MG63 (cell line): ENCODE data around the gene TULP4. TPM values are rescaled to one million over a fixed set of nuclear protein-coding genes. Genes with fewer than 3 reads are reported as not detected.

ENCODE experiments used
- DNase-seq: peaks from one replicate; pipeline ENCODE4 v3.0.0-alpha.2; 2020
- H3K27me3 ChIP-seq: fragments of 250-450 bp; sonication (Bioruptor Pico); 2 replicates; pipeline ENCODE4 v1.5.1; 2020; ENCODE audit warnings: mild to moderate bottlenecking, moderate library complexity
- H3K36me3 ChIP-seq: fragments of 250-450 bp; sonication (Bioruptor Pico); 2 replicates; pipeline ENCODE4 v1.5.1; 2020; ENCODE audit warnings: mild to moderate bottlenecking, moderate library complexity
- H3K4me3 ChIP-seq: fragments of 250-450 bp; sonication (Bioruptor Pico); 2 replicates; pipeline ENCODE4 v1.5.1; 2020; ENCODE audit warnings: mild to moderate bottlenecking, moderate library complexity
- H3K9me3 ChIP-seq: fragments of 250-450 bp; sonication (Bioruptor Pico); 2 replicates; pipeline ENCODE4 v1.5.1; 2020; ENCODE audit warnings: mild to moderate bottlenecking, moderate library complexity
- total RNA-seq: library from RNA; depleted of rRNA; stranded (reverse); fragments of >200 nt; shearing (Covaris generic); gene quantifications from 2 replicates; pipeline ENCODE4 v1.2.3, GENCODE V29; 2014; ENCODE audit warnings: low replicate concordance

Gene TULP4
- total RNA-seq, 1 experiment from 2014 or later = 19.1 TPM

DNA sequence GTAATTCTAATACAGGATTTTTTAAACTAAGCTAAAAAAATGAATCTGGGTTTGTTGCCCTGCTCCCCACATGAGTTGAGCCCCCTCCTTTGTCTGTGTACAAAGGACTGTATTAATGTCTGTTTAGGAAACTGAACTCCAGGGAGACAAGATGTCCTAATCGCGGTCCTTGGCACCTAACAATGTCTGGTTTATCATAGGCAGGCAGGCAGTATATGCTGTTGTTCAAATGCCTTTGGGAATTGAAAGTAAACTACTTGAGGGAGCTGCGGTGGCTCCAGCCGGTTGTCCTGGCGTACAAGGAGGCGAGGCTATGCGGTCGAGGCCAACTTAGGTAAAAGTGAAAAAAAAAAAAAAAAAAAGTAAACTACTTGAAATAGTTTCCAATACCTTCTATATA lies 98.5 kb downstream of the TULP4 start:
- peaks cover 3% of the 10 kb centered on the region; the same call in 1 of the 2 replicates for H3K36me3 ChIP-seq
- no peak for DNase-seq
- H3K4me3 ChIP-seq = no peak overlapping the region
- no peaks in the 10 kb centered on the region for H3K27me3 ChIP-seq
- H3K9me3 ChIP-seq = no peaks in the 10 kb centered on the region

GRCh38 chr6:158411998-158412397 lies 99.7 kb downstream of the TULP4 start:
- no peak overlapping the region for H3K4me3 ChIP-seq
- peaks cover 3% of the 10 kb centered on the region; the same call in 1 of the 2 replicates for H3K36me3 ChIP-seq
- no peak for DNase-seq
- no peaks in the 10 kb centered on the region for H3K27me3 ChIP-seq
- no peaks in the 10 kb centered on the region for H3K9me3 ChIP-seq

DNA sequence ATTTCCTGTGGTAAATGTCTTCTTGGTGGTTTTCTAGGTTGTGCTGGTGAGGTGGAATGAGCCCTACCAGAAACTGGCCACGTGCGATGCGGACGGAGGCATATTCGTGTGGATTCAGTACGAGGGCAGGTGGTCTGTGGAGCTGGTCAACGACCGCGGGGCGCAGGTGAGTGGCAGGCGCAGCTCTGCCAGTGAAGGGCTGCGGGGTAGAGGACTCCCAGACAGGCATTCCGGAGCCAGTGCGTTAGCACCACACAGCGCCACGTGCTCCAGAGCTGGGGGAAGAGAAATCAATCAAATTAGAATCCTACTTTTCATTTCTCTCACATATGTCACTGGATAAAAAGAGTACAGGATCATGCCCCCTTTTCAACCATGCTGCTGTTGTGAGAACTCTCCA lies 100.8 kb downstream of the TULP4 start:
- no peak for DNase-seq
- peaks cover 3% of the 10 kb centered on the region; the same call in 1 of the 2 replicates for H3K36me3 ChIP-seq
- no peak overlapping the region for H3K4me3 ChIP-seq
- no peaks in the 10 kb centered on the region for H3K9me3 ChIP-seq
- H3K27me3 ChIP-seq = no peaks in the 10 kb centered on the region

DNA sequence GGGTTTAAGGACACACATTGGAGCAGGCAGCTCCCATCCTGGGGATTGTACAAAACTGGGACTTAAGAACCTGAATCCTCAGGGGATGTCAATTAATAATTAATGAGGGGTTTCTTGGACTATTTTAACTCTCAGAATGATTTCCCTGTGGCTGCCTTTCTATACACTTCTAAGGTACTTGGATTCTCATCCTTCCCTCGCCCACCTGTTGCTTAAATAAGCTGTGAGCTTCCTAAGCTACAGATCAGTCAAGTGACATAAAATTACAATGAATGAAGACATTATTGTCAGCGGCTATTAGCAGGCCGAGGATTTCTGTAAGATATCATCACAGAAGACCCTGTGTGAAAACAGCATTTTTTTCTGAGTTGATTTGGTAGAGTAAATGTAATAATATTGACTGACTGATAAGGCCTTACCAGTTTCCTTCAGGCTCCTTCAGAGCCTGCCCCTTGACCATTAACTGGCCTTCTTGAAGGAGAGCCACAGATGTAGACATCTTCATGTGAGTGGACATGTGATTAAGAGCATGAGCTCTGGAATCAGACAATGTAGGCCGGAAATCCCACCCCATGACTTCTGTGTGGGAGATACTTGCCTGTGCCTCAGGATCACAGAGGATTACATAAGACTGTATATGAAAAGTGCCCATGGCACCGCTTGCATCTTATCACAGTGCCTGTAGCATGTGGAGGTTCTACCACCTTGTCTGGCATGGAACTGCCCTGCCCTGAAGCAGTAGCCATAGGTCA lies 101.7 kb downstream of the TULP4 start:
- Histone ChIP-seq H3K27me3 (no peaks in the 10 kb centered on the region), H3K4me3 (no peak overlapping the region), H3K9me3 (no peaks in the 10 kb centered on the region), H3K36me3 (peaks cover 3% of the 10 kb centered on the region; the same call in 1 of the 2 replicates)
- no peak for DNase-seq

DNA sequence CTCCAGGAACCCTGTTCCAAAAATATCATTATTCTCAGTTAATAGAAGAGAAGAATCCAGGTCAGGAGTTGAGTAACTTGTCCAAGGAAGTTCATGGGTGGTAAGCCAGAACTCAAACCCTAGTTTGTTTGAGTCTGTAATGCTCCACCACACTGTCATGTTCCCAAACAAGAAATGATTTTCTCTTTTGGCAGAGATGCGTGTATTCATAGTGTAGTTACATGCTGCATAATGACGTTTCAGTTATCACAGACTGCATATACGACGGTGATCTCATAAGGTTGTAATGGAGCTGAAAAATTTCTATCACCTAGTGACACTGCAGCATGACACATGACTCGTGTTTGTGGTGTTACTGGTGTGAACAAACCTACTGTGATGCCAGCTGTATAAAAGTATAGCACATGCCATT lies 102.6 kb downstream of the TULP4 start:
- DNase-seq = no peak
- Histone ChIP-seq H3K27me3 (no peaks in the 10 kb centered on the region), H3K4me3 (no peak overlapping the region)

GRCh38 chr6:158415666-158416065 lies 103.4 kb downstream of the TULP4 start:
- no peaks in the 10 kb centered on the region for H3K27me3 ChIP-seq
- peaks cover 3% of the 10 kb centered on the region; the same call in 1 of the 2 replicates for H3K36me3 ChIP-seq
- H3K4me3 ChIP-seq = no peak overlapping the region
- H3K9me3 ChIP-seq = peaks cover 3% of the 10 kb centered on the region; the same call in 1 of the 2 replicates
- no peak for DNase-seq

More for the DNA sequence above, 102.6 kb downstream of the TULP4 start:
- H3K36me3 ChIP-seq = peaks cover 3% of the 10 kb centered on the region; the same call in 1 of the 2 replicates
- peaks cover 3% of the 10 kb centered on the region; the same call in 1 of the 2 replicates for H3K9me3 ChIP-seq

GRCh38 chr6:158416883-158417759 lies 104.9 kb downstream of the TULP4 start:
- Histone ChIP-seq H3K27me3 (no peaks in the 10 kb centered on the region), H3K4me3 (no peak overlapping the region)
- DNase-seq = no peak

GRCh38 chr6:158417760-158418098 lies 105.5 kb downstream of the TULP4 start:
- H3K27me3 ChIP-seq = no peaks in the 10 kb centered on the region
- H3K4me3 ChIP-seq = no peak overlapping the region
- H3K9me3 ChIP-seq = peaks cover 3% of the 10 kb centered on the region; the same call in 1 of the 2 replicates
- DNase-seq = peak; percentile 60
- H3K36me3 ChIP-seq = peaks cover 3% of the 10 kb centered on the region; the same call in 1 of the 2 replicates

More at GRCh38 chr6:158416883-158417759, 104.9 kb downstream of the TULP4 start:
- Histone ChIP-seq H3K36me3 (peaks cover 3% of the 10 kb centered on the region; the same call in 1 of the 2 replicates), H3K9me3 (peaks cover 3% of the 10 kb centered on the region; the same call in 1 of the 2 replicates)

GRCh38 chr6:158418501-158418900 lies 106.2 kb downstream of the TULP4 start:
- H3K4me3 ChIP-seq = no peak overlapping the region
- no peaks in the 10 kb centered on the region for H3K27me3 ChIP-seq
- H3K36me3 ChIP-seq = peaks cover under 1% of the 10 kb centered on the region; the same call in 1 of the 2 replicates
- H3K9me3 ChIP-seq = peaks cover 3% of the 10 kb centered on the region; the same call in 1 of the 2 replicates
- DNase-seq = peak; percentile 24

- H3K36me3 ChIP-seq = no peaks in the 10 kb centered on the region
- DNase-seq = no peak
- no peak overlapping the region for H3K4me3 ChIP-seq
- H3K27me3 ChIP-seq = no peaks in the 10 kb centered on the region
- H3K9me3 ChIP-seq = peaks cover 3% of the 10 kb centered on the region; the same call in 1 of the 2 replicates
Measured at GRCh38 chr6:158419339-158419909, 107.2 kb downstream of the TULP4 start.

GRCh38 chr6:158421381-158421780 lies 109.1 kb downstream of the TULP4 start:
- H3K9me3 ChIP-seq = peaks cover 3% of the 10 kb centered on the region; the same call in 1 of the 2 replicates
- no peak for DNase-seq
- H3K4me3 ChIP-seq = no peak overlapping the region
- H3K27me3 ChIP-seq = no peaks in the 10 kb centered on the region
- H3K36me3 ChIP-seq = 0 out of 2 replicates have a peak, but pooled peaks cover 2% of the 10 kb centered on the region

- peaks cover 3% of the 10 kb centered on the region; the same call in 1 of the 2 replicates for H3K9me3 ChIP-seq
- H3K36me3 ChIP-seq = 0 out of 2 replicates have a peak, but pooled peaks cover 2% of the 10 kb centered on the region
- H3K4me3 ChIP-seq = no peak overlapping the region
- no peak for DNase-seq
- no peaks in the 10 kb centered on the region for H3K27me3 ChIP-seq
Measured at GRCh38 chr6:158422629-158423238, 110.5 kb downstream of the TULP4 start.

- H3K4me3 ChIP-seq = no peak overlapping the region
- no peak for DNase-seq
- no peaks in the 10 kb centered on the region; the same call in 1 of the 2 replicates for H3K36me3 ChIP-seq
- H3K27me3 ChIP-seq = no peaks in the 10 kb centered on the region
- no peaks in the 10 kb centered on the region for H3K9me3 ChIP-seq
Measured at GRCh38 chr6:158431036-158431435, 118.8 kb downstream of the TULP4 start.

DNA sequence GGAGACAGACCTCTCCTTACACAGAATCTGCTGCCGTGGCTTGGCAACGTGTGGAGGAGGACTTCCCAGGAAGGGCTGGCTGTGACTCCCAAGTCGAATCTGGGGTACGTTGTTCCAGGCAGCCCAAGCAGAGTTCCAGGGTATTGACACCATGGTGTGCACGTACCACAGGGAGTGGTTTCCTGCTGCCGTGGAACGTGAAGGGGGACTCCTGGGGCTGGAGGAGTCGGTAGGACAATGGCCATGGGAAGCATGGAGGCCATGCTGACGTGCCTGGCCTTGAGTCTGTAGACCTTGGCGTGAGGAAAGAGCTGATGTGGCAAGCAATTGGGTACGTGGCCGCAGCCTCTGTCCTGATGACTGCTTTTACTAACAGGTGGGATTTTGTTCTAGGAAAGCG lies 119.3 kb downstream of the TULP4 start:
- no peaks in the 10 kb centered on the region for H3K27me3 ChIP-seq
- no peak overlapping the region for H3K4me3 ChIP-seq
- DNase-seq = no peak
- no peaks in the 10 kb centered on the region; the same call in 1 of the 2 replicates for H3K36me3 ChIP-seq
- no peaks in the 10 kb centered on the region for H3K9me3 ChIP-seq

- no peak for DNase-seq
- H3K27me3 ChIP-seq = no peaks in the 10 kb centered on the region
- no peaks in the 10 kb centered on the region for H3K36me3 ChIP-seq
- H3K4me3 ChIP-seq = no peak overlapping the region
- no peaks in the 10 kb centered on the region for H3K9me3 ChIP-seq
Measured at GRCh38 chr6:158437571-158437970, 125.3 kb downstream of the TULP4 start.

- H3K36me3 ChIP-seq = no peaks in the 10 kb centered on the region
- H3K27me3 ChIP-seq = no peaks in the 10 kb centered on the region
- no peak overlapping the region for H3K4me3 ChIP-seq
- no peak for DNase-seq
- H3K9me3 ChIP-seq = no peaks in the 10 kb centered on the region
Measured at GRCh38 chr6:158438226-158438625, 126.0 kb downstream of the TULP4 start.
